ENCODE results near the gene HP1BP3.

DNA sequence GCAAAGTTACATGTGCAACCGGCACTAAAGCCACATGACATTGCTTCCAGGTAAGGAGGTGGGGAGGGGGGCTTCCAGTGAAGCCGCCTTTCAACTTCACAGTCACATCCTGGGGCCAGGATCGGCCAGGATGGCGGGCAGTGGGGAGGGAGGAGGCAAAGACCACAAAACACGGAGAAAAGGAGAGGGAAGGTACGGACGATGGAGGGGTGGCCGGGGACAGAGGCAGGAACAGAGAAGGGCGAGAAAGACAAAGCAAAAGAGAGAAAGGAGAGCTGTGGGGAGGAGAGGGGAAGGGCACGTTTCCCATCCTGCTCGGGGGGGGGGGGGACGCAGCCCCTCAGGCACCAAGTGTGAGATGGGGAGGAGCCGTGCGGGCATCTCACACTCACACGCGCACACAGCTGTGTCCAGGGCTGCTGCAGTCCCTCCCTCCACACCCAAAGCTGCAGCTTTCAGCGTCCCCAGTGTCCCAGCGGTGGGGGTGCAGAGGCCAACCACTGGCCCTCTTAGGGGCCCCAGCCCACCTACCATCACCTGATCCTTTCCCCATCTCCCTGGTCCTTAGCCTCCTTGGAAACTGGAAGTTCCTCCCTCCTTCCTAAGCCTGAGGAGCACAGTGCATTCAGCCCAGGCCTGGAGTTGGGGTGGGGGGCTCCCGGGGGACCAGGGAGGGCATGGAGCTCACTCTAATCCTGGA is 57.0 kb downstream of the HP1BP3 start:
- TF ChIP-seq, protein P1, sequence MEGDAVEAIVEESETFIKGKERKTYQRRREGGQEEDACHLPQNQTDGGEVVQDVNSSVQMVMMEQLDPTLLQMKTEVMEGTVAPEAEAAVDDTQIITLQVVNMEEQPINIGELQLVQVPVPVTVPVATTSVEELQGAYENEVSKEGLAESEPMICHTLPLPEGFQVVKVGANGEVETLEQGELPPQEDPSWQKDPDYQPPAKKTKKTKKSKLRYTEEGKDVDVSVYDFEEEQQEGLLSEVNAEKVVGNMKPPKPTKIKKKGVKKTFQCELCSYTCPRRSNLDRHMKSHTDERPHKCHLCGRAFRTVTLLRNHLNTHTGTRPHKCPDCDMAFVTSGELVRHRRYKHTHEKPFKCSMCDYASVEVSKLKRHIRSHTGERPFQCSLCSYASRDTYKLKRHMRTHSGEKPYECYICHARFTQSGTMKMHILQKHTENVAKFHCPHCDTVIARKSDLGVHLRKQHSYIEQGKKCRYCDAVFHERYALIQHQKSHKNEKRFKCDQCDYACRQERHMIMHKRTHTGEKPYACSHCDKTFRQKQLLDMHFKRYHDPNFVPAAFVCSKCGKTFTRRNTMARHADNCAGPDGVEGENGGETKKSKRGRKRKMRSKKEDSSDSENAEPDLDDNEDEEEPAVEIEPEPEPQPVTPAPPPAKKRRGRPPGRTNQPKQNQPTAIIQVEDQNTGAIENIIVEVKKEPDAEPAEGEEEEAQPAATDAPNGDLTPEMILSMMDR (IDR thresholded peaks at IDR 0.05), result no peak
- no peak for TF ChIP-seq POLR2A (IDR thresholded peaks at IDR 0.05)

All from upper lobe of left lung (tissue), 4 donors.